Activated naive CD8-positive, alpha-beta T cell (primary cell): ENCODE results near the gene NME9.

Experiments used
- H3K27ac Mint-ChIP-seq: one replicate; pipeline ENCODE4 v1.8.0; 2021; ENCODE audit warnings: mixed read lengths
- H3K27me3 Mint-ChIP-seq: one replicate; pipeline ENCODE4 v1.8.0; 2021; ENCODE audit warnings: mixed read lengths
- H3K36me3 Mint-ChIP-seq: one replicate; pipeline ENCODE4 v1.8.0; 2021; ENCODE audit warnings: mixed read lengths
- H3K4me1 Mint-ChIP-seq: one replicate; pipeline ENCODE4 v1.8.0; 2021; ENCODE audit warnings: low read depth, mixed read lengths
- H3K4me3 Mint-ChIP-seq: one replicate; pipeline ENCODE4 v1.8.0; 2021; ENCODE audit warnings: mild to moderate bottlenecking, mixed read lengths
- H3K9me3 Mint-ChIP-seq: one replicate; pipeline ENCODE4 v1.8.0; 2021; ENCODE audit warnings: low read depth, mixed read lengths

NME9 gene

DNA sequence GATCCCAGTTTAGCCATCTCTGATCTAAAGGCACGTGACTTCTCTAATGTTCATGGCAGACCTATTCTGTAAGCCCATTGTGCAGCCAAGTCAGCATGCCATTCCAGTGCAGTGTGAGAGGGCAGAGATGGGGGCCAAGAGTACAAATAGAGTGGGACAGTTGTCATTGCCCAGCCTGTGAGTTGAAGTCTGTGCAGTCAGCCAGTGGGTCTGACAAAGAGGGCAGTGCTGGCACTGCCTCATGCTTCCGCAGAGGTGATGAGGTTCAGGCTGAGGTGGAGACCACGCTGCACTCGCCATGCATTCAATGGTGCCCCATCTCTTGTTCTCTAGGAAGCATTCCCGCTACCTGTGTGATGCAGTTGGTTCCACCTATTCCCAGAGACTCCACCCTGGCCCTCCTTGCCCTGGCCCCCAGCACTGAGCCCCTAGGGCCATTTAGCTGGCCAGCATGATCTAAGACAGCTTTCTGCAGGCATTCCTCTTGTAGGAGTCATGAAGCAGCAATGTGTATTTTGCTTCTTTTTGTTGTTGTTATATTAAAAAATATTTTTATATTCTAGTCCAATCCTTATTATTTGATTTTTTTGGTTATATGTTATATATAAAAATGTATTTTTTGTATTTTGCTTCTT, 22.4 kb upstream of the NME9 start:
- peaks cover 12% of the 10 kb centered on the region for H3K27me3 Mint-ChIP-seq
- H3K4me1 Mint-ChIP-seq: peaks cover 8% of the 10 kb centered on the region
- H3K27ac Mint-ChIP-seq: no peak overlapping the region
- peaks cover 3% of the 10 kb centered on the region for H3K9me3 Mint-ChIP-seq
- H3K4me3 Mint-ChIP-seq: no peak overlapping the region
- peaks cover 2% of the 10 kb centered on the region for H3K36me3 Mint-ChIP-seq

GRCh38 chr3:138351151-138351550, 21.5 kb upstream of the NME9 start:
- H3K4me3 Mint-ChIP-seq: no peak overlapping the region
- H3K36me3 Mint-ChIP-seq: peaks cover 2% of the 10 kb centered on the region
- H3K9me3 Mint-ChIP-seq: peaks cover 3% of the 10 kb centered on the region
- H3K27me3 Mint-ChIP-seq: peaks cover 17% of the 10 kb centered on the region
- peaks cover 9% of the 10 kb centered on the region for H3K4me1 Mint-ChIP-seq
- H3K27ac Mint-ChIP-seq: no peak overlapping the region

DNA sequence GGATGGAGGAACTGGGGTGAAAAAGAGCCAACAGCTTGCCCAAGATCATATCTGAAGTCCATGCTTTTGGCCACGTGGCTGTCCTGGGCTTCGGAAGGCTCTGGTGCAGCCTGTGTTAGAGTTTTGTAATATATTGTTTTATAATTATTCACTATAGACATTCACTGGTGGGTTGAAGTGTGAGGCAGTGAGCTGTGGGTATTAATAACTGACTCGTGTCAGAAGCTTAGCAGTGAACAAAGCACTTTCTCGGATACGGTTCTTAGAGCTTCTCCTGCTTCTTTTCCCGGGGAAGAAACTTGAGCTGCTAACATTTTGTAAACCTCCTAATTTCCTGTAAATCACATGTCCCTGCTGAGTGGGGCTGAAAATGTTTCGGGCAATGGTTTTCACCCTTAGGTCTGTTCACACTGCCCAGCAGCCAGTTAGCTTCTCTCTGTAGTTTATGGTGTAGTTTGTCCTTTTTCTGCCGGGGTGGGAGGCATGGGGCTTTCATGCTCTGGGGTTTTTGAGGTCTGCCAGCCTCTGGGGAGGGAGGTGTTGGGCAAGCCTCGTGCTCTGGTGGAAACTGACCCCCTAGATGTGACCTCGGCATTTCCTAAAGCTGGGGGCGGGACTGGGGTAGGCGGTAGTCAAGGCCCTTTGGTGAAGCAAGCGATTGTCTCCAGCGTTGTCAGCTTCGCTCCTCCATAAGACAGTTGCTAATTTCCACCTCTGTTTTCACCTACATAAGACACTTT, 20.4 kb upstream of the NME9 start:
- peak overlapping the region; percentile 59 for H3K4me3 Mint-ChIP-seq
- peaks cover 9% of the 10 kb centered on the region for H3K4me1 Mint-ChIP-seq

GRCh38 chr3:138348754-138349739, 19.4 kb upstream of the NME9 start:
- H3K4me3 Mint-ChIP-seq: peak overlapping the region; percentile 59
- peaks cover 2% of the 10 kb centered on the region for H3K36me3 Mint-ChIP-seq

More for the DNA sequence above, 20.4 kb upstream of the NME9 start:
- H3K27me3 Mint-ChIP-seq: peaks cover 22% of the 10 kb centered on the region
- peaks cover 3% of the 10 kb centered on the region for H3K9me3 Mint-ChIP-seq
- H3K36me3 Mint-ChIP-seq: peaks cover 2% of the 10 kb centered on the region
- no peak overlapping the region for H3K27ac Mint-ChIP-seq

GRCh38 chr3:138347960-138348753, 18.5 kb upstream of the NME9 start, which contains the start of gene MRAS:
Gene MRAS (plus strand): TSS chr3:138348579. CDS start chr3:138372884, 24,305 bp downstream.
- peak within 1 kb of the TSS; percentile 94 for H3K4me3 Mint-ChIP-seq
- peaks cover 9% of the 10 kb centered on the region for H3K4me1 Mint-ChIP-seq
- no peak within 1 kb of the TSS for H3K27ac Mint-ChIP-seq
- H3K27me3 Mint-ChIP-seq: peaks cover 22% of the 10 kb centered on the region
- peaks cover 2% of the 10 kb centered on the region for H3K36me3 Mint-ChIP-seq
- peaks cover 3% of the 10 kb centered on the region for H3K9me3 Mint-ChIP-seq

More at GRCh38 chr3:138348754-138349739, 19.4 kb upstream of the NME9 start:
- no peak overlapping the region for H3K27ac Mint-ChIP-seq
- H3K27me3 Mint-ChIP-seq: peaks cover 22% of the 10 kb centered on the region
- H3K4me1 Mint-ChIP-seq: peaks cover 9% of the 10 kb centered on the region
- peaks cover 3% of the 10 kb centered on the region for H3K9me3 Mint-ChIP-seq

DNA sequence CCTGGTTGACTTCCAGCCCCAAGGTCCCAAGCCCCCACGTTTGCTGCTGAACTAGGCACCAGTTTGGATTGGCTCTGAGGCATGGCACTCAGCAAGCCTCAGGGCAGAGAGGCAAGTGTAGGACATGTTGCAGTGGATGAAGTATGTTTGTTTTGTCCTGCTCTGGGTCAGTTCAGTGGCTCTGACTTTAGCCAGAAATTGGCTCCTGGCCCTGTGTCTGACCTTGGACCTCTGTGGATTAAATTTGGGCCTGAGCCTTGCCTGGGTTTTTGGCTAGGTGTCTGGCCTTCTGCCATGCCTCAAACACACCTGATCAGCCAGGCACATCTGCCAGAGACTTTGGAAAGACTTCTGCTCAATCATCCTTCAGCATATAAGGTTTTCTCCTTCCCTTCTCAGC, 15.1 kb upstream of the NME9 start:
- H3K27me3 Mint-ChIP-seq: peaks cover 20% of the 10 kb centered on the region
- H3K4me3 Mint-ChIP-seq: no peak overlapping the region
- H3K4me1 Mint-ChIP-seq: peaks cover 9% of the 10 kb centered on the region
- no peak overlapping the region for H3K27ac Mint-ChIP-seq
- H3K9me3 Mint-ChIP-seq: peaks cover 3% of the 10 kb centered on the region
- H3K36me3 Mint-ChIP-seq: peaks cover 2% of the 10 kb centered on the region

DNA sequence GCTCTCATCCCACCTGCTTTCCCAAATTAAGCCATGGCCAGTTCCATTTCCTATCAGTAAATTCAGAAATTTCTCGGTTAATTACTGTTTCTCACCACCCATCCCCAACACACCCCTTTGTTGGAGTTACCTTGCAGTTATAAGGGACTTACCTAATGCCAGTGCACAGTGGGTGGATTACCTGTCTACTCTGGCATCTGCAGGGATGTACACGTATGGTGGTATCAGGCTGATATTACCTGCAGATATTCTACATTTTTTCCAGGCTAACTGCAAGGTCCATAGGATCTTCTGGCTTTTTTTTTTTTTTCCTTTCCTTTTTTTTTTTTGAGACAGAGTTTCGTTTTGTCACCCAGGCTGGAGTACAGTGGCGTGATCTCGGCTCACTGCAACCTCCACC, 10.9 kb upstream of the NME9 start:
- H3K36me3 Mint-ChIP-seq: no peaks in the 10 kb centered on the region
- peaks cover 2% of the 10 kb centered on the region for H3K27me3 Mint-ChIP-seq
- no peak overlapping the region for H3K27ac Mint-ChIP-seq
- H3K4me1 Mint-ChIP-seq: no peaks in the 10 kb centered on the region
- no peak overlapping the region for H3K4me3 Mint-ChIP-seq
- no peaks in the 10 kb centered on the region for H3K9me3 Mint-ChIP-seq

DNA sequence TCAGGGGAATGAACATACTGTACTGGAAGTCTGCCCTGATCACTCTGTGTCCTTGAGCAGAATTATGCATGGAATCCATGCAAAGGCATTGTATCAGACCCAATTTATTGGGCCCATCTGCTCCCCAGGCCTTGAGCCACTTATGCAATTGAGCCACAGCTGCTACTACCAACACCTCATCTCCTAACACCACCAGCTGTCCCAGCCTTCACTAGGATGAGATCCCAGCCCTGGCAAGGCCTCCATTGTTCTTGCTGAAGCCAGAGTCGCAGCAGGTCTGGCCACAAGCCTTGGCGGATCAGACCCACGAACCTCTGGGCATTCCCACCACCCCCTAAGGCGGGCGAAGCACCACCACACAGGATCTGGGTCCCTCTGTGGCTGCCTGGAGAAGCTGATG, 9.2 kb upstream of the NME9 start:
- Mint-ChIP-seq H3K9me3 (no peaks in the 10 kb centered on the region), H3K4me3 (no peak overlapping the region), H3K27me3 (no peaks in the 10 kb centered on the region), H3K27ac (no peak overlapping the region), H3K36me3 (no peaks in the 10 kb centered on the region), H3K4me1 (no peaks in the 10 kb centered on the region)

- no peaks in the 10 kb centered on the region for H3K9me3 Mint-ChIP-seq
Measured at GRCh38 chr3:138338244-138338643, 8.6 kb upstream of the NME9 start.

DNA sequence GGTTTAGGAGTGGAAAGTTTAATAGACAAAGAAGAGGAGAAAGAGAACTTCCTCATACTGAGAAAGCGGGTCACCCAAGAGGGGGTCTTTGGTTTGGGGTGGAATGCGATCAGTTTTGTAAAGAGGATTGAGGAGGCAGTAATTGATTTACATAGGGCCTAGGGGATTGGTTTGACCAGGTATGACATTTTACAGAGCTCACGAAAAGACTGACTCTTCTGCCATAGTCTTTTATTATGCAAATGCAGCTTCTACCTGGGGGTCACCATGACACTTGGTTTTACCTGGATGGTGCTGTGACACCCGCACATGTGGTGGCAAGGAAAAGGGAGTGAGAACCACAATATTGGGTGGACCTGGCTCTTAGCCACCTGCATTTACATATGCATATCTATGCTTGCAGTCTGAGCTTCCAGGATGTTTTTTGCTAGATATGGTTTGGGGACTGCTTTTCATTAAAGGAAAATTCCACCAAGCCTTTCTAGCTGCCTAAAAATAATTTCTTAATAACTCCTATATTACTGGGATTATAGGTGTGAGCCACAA, 6.9 kb upstream of the NME9 start:
- Mint-ChIP-seq H3K27me3 (no peaks in the 10 kb centered on the region), H3K27ac (no peak overlapping the region), H3K9me3 (no peaks in the 10 kb centered on the region), H3K4me1 (peaks cover 2% of the 10 kb centered on the region), H3K36me3 (no peaks in the 10 kb centered on the region), H3K4me3 (no peak overlapping the region)

More at GRCh38 chr3:138338244-138338643, 8.6 kb upstream of the NME9 start:
- H3K36me3 Mint-ChIP-seq: no peaks in the 10 kb centered on the region
- H3K4me3 Mint-ChIP-seq: no peak overlapping the region
- no peak overlapping the region for H3K27ac Mint-ChIP-seq
- H3K27me3 Mint-ChIP-seq: no peaks in the 10 kb centered on the region
- H3K4me1 Mint-ChIP-seq: no peaks in the 10 kb centered on the region

DNA sequence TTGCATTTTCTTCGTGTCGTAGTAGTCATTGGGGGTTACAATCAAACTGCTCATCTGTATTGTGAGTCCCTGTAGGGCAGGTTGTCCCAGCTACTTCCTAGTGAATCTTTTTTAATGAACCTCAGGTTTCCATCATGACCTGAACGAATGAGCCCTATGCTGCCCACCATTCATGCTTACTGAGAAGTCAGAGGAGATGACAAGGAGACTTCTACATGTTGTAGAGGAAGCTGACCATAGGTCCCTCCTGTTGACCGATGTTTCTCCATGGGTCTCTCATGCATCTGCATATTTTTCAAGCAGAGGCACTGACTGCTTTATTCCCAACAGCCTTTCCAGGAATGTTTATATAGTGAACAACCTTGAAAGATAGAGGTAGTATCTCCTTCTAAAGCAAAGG, 5.0 kb upstream of the NME9 start:
- H3K27me3 Mint-ChIP-seq: no peaks in the 10 kb centered on the region
- no peak overlapping the region for H3K27ac Mint-ChIP-seq
- no peaks in the 10 kb centered on the region for H3K36me3 Mint-ChIP-seq
- H3K9me3 Mint-ChIP-seq: no peaks in the 10 kb centered on the region
- H3K4me1 Mint-ChIP-seq: peaks cover 9% of the 10 kb centered on the region
- no peak overlapping the region for H3K4me3 Mint-ChIP-seq

GRCh38 chr3:138332472-138333073, 2.9 kb upstream of the NME9 start:
- Mint-ChIP-seq H3K36me3 (no peaks in the 10 kb centered on the region), H3K4me1 (peaks cover 21% of the 10 kb centered on the region), H3K27me3 (no peaks in the 10 kb centered on the region), H3K9me3 (no peaks in the 10 kb centered on the region), H3K4me3 (no peak overlapping the region), H3K27ac (no peak overlapping the region)

GRCh38 chr3:138331143-138331894, 1.7 kb upstream of the NME9 start:
- H3K4me3 Mint-ChIP-seq: no peak overlapping the region
- H3K27me3 Mint-ChIP-seq: no peaks in the 10 kb centered on the region
- H3K9me3 Mint-ChIP-seq: no peaks in the 10 kb centered on the region
- H3K4me1 Mint-ChIP-seq: peaks cover 21% of the 10 kb centered on the region
- peak overlapping the region; percentile 50 for H3K27ac Mint-ChIP-seq
- H3K36me3 Mint-ChIP-seq: no peaks in the 10 kb centered on the region
